ENCODE measurements around the gene MICAL1.

DNA sequence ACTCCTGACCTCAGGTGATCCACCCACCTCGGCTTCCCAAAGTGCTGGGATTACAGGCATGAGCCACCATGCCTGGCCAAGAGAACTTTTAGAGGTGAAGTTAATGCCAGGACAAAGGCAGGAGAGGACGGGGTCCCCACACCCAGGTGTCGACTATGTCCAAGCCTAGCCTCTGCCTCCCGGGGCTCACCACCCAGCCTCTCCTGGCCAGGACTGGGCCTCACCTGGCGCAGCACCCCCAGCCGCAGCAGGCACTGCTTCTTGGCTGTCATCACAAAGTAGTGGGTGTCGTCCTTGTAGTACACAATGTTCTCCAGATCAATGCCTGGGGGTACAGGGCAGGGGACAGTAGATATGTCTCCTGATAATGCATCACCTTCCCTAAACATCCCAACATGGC, 4.2 kb downstream of the MICAL1 start:
- TF ChIP-seq, protein P1, sequence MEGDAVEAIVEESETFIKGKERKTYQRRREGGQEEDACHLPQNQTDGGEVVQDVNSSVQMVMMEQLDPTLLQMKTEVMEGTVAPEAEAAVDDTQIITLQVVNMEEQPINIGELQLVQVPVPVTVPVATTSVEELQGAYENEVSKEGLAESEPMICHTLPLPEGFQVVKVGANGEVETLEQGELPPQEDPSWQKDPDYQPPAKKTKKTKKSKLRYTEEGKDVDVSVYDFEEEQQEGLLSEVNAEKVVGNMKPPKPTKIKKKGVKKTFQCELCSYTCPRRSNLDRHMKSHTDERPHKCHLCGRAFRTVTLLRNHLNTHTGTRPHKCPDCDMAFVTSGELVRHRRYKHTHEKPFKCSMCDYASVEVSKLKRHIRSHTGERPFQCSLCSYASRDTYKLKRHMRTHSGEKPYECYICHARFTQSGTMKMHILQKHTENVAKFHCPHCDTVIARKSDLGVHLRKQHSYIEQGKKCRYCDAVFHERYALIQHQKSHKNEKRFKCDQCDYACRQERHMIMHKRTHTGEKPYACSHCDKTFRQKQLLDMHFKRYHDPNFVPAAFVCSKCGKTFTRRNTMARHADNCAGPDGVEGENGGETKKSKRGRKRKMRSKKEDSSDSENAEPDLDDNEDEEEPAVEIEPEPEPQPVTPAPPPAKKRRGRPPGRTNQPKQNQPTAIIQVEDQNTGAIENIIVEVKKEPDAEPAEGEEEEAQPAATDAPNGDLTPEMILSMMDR (IDR thresholded peaks at IDR 0.05), result no peak
- TF ChIP-seq POLR2A (IDR thresholded peaks at IDR 0.05), result no peak

All from thyroid gland (tissue), 4 donors.